HEK293 (cell line): Measurements from ENCODE around the gene SYTL2.
"Not testable (repeated sequence)": the region's sequence is repeated elsewhere in the genome, so short reads cannot be mapped to it uniquely, and the experiment has no call there.

Experiments used
- HOXC10 ChIP-seq: sonication (generic); formaldehyde crosslinking; IDR thresholded peaks from 2 replicates; pipeline ENCODE4 v1.8.1; 2023; ENCODE audit warnings: mild to moderate bottlenecking, missing genetic modification reagents
- RBAK ChIP-seq: fragments of 450-650 bp; formaldehyde crosslinking; IDR thresholded peaks from 2 replicates; pipeline ENCODE4 v1.5.1; 2016; ENCODE audit warnings: missing biosample characterization, missing genetic modification characterization
- SCRT1 ChIP-seq: fragments of 450-650 bp; formaldehyde crosslinking; IDR thresholded peaks from 2 replicates; pipeline ENCODE4 v1.5.1; 2016; ENCODE audit warnings: missing biosample characterization, missing genetic modification characterization, borderline replicate concordance
- ZBTB1 ChIP-seq: fragments of 450-650 bp; formaldehyde crosslinking; IDR thresholded peaks from 2 replicates; pipeline ENCODE4 v1.5.1; 2016; ENCODE audit warnings: missing biosample characterization, missing genetic modification characterization
- ZNF10 ChIP-seq: fragments of 450-650 bp; formaldehyde crosslinking; IDR thresholded peaks from 2 replicates; pipeline ENCODE4 v1.5.1; 2017; ENCODE audit warnings: missing biosample characterization, missing genetic modification characterization
- ZNF274 ChIP-seq, 2 experiments: fragments of 200-500 bp in 1 of 2; fragments of 450-650 bp in 1 of 2; sonication (Bioruptor generic) in 1 of 2; formaldehyde crosslinking in 1 of 2; IDR thresholded peaks; 2 replicates each; pipeline versions ENCODE4 v1.5.1 to v1.6.1; 2014 to 2016; ENCODE audit warnings: borderline replicate concordance in 1 of 2, inconsistent platforms in 1 of 2, low read length in 1 of 2, missing biosample characterization in 1 of 2, missing genetic modification characterization in 1 of 2
- ZNF571 ChIP-seq: fragments of 450-650 bp; formaldehyde crosslinking; IDR thresholded peaks from 2 replicates; pipeline ENCODE4 v1.5.0; 2017; ENCODE audit warnings: missing biosample characterization, missing genetic modification characterization
- ZNF596 ChIP-seq: fragments of 450-650 bp; IDR thresholded peaks from 2 replicates; pipeline ENCODE4 v1.5.0; 2018; ENCODE audit warnings: missing biosample characterization, mild to moderate bottlenecking, missing genetic modification characterization, moderate library complexity
- ZNF747 ChIP-seq: fragments of 450-650 bp; formaldehyde crosslinking; IDR thresholded peaks from 2 replicates; pipeline ENCODE4 v1.5.1; 2016; ENCODE audit warnings: missing biosample characterization, missing genetic modification characterization
- TF ChIP-seq, protein P1 (sequence below): fragments of 450-650 bp; formaldehyde crosslinking; IDR thresholded peaks from 2 replicates; pipeline ENCODE4 v1.5.1; 2016; ENCODE audit warnings: missing biosample characterization, missing genetic modification characterization
- TF ChIP-seq, protein P2 (sequence below): fragments of 450-650 bp; formaldehyde crosslinking; IDR thresholded peaks from 2 replicates; pipeline ENCODE4 v1.5.1; 2016; ENCODE audit warnings: missing biosample characterization, missing genetic modification characterization
- TF ChIP-seq, protein P3 (sequence below): fragments of 450-650 bp; formaldehyde crosslinking; IDR thresholded peaks from 2 replicates; pipeline ENCODE4 v1.5.1; 2017; ENCODE audit warnings: missing biosample characterization, missing genetic modification characterization

DNA sequence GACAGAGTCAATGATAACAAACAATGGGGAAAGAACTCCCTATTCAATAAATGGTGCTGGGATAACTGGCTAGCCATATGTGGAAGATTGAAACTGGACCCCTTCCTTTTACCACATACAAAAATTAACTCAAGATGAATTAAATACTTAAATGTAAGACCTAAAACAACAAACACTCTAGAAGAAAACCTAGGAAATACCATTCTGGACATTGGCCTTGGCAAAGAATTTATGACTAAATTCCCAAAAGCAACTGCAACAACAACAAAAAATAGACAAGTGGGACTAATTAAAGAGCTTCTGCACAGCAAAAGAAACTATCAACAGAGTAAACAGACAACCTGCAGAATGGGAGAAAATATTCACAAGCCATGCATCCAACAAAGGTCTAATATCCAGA is 48.6 kb upstream of the SYTL2 start:
- TF ChIP-seq ZNF747 (tag by site-specific recombination); ZNF10 (tag by site-specific recombination); ZNF571 (tag by site-specific recombination); ZNF596; SCRT1 (tag by site-specific recombination); RBAK (tag by site-specific recombination); HOXC10 (CRISPR knock-in tag); ZBTB1 (tag by site-specific recombination); ZNF274 (IDR thresholded peaks at IDR 0.05; ENCODE audit: low read length); ZNF274 (tag by site-specific recombination; IDR thresholded peaks at IDR 0.05; ENCODE audit: borderline replicate concordance): not testable (repeated sequence)
- TF ChIP-seq, protein P1, sequence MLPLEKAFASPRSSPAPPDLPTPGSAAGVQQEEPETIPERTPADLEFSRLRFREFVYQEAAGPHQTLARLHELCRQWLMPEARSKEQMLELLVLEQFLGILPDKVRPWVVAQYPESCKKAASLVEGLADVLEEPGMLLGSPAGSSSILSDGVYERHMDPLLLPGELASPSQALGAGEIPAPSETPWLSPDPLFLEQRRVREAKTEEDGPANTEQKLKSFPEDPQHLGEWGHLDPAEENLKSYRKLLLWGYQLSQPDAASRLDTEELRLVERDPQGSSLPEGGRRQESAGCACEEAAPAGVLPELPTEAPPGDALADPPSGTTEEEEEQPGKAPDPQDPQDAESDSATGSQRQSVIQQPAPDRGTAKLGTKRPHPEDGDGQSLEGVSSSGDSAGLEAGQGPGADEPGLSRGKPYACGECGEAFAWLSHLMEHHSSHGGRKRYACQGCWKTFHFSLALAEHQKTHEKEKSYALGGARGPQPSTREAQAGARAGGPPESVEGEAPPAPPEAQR = not testable (repeated sequence)
- TF ChIP-seq, protein P2, sequence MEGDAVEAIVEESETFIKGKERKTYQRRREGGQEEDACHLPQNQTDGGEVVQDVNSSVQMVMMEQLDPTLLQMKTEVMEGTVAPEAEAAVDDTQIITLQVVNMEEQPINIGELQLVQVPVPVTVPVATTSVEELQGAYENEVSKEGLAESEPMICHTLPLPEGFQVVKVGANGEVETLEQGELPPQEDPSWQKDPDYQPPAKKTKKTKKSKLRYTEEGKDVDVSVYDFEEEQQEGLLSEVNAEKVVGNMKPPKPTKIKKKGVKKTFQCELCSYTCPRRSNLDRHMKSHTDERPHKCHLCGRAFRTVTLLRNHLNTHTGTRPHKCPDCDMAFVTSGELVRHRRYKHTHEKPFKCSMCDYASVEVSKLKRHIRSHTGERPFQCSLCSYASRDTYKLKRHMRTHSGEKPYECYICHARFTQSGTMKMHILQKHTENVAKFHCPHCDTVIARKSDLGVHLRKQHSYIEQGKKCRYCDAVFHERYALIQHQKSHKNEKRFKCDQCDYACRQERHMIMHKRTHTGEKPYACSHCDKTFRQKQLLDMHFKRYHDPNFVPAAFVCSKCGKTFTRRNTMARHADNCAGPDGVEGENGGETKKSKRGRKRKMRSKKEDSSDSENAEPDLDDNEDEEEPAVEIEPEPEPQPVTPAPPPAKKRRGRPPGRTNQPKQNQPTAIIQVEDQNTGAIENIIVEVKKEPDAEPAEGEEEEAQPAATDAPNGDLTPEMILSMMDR (tag by site-specific recombination) = not testable (repeated sequence)
- TF ChIP-seq, protein P3, sequence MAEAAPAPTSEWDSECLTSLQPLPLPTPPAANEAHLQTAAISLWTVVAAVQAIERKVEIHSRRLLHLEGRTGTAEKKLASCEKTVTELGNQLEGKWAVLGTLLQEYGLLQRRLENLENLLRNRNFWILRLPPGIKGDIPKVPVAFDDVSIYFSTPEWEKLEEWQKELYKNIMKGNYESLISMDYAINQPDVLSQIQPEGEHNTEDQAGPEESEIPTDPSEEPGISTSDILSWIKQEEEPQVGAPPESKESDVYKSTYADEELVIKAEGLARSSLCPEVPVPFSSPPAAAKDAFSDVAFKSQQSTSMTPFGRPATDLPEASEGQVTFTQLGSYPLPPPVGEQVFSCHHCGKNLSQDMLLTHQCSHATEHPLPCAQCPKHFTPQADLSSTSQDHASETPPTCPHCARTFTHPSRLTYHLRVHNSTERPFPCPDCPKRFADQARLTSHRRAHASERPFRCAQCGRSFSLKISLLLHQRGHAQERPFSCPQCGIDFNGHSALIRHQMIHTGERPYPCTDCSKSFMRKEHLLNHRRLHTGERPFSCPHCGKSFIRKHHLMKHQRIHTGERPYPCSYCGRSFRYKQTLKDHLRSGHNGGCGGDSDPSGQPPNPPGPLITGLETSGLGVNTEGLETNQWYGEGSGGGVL = not testable (repeated sequence)
